ENCODE results near the gene RHD. TPM values are rescaled to one million over a fixed set of nuclear protein-coding genes. Genes with fewer than 3 reads are reported as not detected.
"Not testable (repeated sequence)": the region's sequence is repeated elsewhere in the genome, so short reads cannot be mapped to it uniquely, and the experiment has no call there.

The RHD gene
- polyA plus RNA-seq, 1 donor = 2.1 TPM

DNA sequence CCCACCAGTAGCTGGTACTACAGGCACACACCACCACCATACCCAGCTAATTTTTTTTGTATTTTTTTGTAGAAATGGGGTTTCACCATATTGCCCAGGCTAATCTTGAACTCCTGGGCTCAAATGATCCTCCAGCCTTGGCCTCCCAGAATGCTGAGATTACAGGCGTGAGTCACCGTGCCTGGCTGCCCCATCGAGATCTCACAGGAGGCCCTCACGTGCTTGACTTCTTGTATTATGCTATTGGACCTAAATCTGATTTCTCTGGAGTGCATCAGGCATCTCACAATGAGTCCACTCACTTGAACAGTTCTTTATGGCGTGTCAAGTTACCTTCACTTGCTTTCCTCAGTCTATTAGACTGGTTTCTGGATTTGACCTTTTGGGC lies 15.7 kb upstream of the RHD start:
- DNase-seq = no peak

GRCh38 chr1:25257196-25257595 lies 15.1 kb upstream of the RHD start:
- no peak for DNase-seq

GRCh38 chr1:25259813-25260212 lies 12.5 kb upstream of the RHD start:
- DNase-seq = not testable (repeated sequence)

GRCh38 chr1:25260336-25260735 lies 12.0 kb upstream of the RHD start:
- not testable (repeated sequence) for DNase-seq

DNA sequence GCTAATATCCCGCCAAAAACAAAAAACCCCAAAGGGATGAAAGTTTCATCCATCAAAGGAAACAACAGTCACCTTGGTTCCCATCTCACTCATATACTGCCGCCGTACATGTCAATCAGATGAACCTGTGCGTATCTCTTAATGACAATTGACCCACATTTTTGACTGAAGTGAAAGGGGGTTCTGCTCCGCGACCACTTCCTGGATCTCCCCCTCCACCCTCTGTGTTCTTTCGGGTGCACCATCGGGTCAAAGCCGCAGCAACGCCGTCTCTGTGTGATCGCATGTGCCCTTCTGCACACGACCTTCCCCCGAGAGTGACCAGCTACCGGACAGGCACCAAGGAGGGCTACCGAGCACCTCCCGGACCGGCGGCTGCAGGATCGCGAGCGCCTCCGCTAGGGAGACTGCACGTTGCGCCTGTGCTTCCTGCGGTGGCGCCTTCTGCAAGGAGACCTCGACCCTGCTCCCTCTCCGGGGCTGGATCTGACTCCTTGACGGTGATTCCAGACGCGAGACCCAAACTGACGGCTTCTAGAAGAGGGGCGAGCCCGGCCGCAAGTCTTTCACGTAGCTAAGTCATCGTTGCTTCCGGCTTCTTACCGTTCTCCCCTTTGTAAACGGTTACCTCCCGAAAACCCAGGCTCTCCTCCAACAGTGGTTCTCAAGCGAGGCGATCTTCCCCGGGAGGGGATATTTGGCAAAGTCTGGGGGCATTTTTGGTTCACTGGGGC lies 5.6 kb upstream of the RHD start:
- DNase-seq = not testable (repeated sequence)

DNA sequence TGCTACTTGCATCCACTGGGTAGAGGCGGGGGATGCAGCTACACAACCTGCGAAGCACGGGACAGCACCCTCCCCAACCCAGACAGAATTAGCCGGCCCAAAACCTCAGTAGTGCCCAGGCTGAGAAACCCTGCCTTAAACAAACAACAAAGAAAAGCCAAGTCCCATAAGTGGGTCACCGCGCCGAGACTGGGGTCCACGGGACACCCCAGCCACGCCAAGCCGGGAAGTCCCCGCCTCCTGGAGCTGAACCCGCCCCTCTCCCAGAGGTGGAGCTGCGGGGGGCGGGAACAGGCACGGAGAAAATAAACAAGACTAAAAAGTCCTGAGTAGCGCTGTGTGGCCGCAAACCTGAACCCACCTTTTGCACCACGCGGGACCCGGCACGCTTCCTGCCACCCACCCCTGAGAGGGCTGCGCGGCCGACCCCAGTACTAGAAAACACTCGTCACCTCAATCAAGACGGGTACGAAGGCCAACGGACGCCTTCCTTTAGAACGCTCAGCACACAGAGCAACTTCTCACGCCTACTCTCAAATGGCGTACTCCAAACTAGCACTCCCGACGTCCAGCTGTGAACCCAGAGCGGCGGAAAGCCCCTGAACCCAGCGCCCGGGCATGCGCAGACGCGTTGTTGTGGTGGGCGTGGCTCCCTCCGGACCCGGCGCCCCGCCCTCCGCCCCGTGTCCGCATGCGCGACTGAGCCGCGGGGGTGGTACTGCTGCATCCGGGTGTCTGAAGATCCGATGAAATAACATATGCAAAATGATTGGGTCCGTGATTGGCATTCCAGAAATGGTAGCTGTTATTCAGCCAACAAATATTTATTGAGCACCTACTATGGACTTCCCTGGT lies 4.8 kb upstream of the RHD start:
- DNase-seq = not testable (repeated sequence)

DNA sequence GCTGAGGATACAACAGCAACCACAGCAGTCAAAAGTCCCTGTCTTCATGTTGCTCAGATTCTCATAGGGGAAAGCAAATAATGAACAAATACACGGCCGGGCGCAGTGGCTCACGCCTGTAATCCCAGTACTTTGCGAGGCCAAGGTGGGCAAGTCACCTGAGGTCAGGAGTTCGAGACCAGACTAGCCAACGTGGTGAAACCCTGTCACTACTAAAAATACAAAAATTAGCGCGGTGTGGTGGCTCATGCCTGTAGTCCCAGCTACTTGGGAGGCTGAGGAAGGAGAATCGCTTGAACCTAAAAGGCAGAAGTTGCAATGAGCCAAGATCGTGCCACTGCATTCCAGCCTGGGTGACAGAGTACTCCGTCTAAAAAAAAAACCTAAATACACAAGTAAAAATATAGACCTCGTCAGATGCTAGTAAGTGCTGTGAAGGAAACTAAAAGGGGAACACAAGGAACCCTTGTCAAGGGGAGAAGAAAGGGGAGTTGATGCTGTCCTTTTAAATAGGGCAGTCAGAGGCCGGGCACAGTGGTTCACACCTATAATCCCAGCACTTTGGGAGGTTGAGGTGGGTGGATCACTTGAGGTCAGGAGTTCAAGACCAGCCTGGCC lies 4.1 kb upstream of the RHD start:
- not testable (repeated sequence) for DNase-seq

DNA sequence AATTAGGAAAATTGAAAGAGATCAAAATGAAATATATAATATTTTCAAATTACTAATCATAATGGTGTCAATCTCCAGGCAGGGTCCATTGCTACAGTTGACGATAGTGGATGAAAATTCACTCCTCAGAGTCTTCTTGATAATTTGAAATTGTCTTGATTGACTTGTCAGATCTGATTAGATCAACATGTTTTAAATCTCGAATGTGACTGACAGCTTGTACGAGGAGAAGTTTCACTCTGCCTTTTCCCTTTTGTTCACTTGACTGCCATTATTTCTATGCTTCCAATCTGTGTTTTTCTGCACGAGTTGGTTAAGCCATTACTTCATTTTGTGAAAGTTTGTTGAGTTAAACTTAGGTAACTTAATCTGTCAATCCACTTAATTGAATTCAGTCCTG lies 3.3 kb downstream of the RHD start:
- not testable (repeated sequence) for DNase-seq

DNA sequence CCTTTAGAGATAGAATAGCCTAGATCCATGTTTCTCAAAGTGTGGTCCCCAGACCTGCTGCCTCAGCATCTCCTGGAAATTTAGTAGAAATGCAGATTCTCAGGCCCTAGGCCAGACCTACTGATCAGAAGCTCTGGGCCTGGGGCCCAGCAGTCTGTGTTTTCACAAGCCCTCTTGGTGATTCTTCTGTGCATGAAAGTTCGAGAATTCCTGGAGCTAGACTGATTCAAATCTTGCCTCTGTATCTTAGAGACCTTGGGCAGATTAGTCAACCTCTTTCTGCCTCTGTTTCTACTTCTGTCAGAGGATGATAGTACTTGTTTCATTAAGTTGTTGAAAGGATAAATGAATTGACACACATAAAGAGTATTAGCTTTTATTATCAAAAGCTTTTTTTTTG lies 5.0 kb downstream of the RHD start:
- DNase-seq = not testable (repeated sequence)

GRCh38 chr1:25278358-25278757 lies 6.0 kb downstream of the RHD start:
- DNase-seq = not testable (repeated sequence)

DNA sequence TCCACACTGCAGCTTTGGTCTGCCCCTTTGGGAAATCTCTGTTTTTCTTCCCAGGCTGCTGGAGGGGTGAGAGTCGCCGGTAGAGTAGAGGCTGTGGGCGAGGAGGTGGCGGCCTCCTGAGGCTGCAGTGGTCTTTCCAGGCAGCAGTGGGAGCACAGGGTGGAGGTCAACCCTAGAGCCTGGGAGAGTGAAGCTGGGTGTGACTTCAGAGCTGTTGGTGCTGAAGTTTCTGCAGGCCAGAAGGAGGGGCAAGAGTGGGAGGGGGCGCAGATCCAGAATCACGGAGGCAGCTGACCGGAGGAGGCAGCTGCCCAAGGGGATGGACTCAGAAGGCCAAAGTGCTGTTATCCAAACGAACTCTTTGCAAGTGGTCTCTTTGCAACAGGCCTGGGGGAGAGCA lies 6.5 kb downstream of the RHD start:
- not testable (repeated sequence) for DNase-seq

DNA sequence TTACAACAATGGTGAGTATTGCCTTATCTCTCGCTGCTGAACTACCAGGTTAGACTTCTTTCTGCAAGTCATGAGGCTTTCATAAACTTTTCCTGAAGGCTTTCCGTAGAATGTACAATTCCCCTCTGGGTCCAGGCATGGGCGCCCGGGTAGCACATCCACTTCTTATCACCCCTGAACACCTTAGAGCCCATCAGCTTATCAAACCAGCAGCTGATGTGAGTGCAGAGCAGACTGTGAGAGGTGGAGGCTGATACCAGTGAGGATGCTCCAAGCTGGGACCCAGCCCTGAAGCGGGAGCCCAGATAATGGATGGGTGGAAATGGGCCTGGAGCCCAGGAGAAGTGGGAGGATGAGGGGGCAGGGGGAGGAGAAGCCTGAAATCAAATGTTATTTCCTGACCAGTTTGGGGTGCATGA lies 7.4 kb downstream of the RHD start:
- DNase-seq = not testable (repeated sequence)

- not testable (repeated sequence) for DNase-seq
Measured at GRCh38 chr1:25285862-25286261, 13.6 kb downstream of the RHD start.

- DNase-seq = not testable (repeated sequence)
Measured at GRCh38 chr1:25287164-25287563, 14.9 kb downstream of the RHD start.

DNA sequence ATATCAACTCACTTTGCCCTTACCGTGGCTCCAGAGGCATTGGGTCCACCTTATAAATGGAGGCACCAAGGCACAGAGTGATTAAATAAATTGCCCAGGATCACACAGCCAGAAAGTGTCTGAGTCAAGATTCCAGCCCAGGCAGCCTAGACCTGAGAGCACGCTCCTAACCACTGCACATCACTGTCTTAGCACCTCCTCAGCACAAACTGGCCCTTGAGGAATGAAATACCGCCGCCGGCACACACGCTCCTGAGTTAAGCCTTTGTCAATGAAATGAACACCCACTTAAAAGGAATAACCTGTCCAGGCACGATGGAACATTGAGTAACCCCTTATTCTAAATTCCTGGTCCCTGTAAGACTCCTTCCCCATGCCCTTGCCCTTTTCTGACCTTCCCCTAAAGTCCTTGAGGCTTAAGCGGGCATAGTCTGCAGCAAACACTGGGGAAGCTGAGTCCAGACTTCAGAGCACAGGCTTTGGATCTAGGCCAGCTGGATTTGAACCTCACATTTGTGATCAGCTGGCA lies 16.3 kb downstream of the RHD start:
- DNase-seq = not testable (repeated sequence)

DNA sequence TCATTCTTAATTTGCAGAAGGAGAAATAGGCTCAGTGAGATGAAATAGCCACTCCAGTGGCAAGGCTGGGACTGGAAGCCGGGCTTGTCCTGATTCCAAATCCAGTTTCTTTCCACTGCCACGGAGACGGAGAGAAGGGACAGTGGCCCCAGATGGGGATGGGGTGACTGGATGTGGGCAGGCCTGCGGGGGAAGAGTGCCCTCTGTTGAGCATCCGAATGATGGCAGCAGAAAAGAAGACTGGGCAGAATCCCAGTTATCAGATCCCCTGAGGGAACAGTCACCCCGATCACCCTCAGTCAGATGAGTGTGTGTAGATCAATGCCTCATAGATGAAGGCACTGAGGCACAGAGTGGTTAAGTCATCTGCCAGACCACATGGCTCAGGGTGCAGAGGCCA lies 17.7 kb downstream of the RHD start:
- not testable (repeated sequence) for DNase-seq

DNA sequence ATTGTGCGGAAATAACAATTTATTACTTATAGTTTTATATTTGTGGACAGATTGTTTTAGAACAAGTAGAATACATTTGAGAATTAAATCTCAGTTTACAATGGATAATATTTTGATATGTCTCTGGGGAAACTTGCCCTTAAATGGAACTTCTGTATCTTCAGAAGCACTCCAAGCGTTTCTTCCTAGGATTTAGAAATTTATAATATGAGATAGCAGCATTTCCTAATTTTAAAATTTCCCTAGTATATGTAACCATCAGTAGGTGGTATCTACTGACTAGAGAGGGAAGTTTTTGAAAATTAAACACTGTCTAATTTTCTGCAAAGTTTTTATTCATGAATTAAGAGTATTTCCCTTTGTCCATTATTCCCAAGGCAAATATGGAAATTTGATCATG lies 21.1 kb downstream of the RHD start:
- DNase-seq = not testable (repeated sequence)

DNA sequence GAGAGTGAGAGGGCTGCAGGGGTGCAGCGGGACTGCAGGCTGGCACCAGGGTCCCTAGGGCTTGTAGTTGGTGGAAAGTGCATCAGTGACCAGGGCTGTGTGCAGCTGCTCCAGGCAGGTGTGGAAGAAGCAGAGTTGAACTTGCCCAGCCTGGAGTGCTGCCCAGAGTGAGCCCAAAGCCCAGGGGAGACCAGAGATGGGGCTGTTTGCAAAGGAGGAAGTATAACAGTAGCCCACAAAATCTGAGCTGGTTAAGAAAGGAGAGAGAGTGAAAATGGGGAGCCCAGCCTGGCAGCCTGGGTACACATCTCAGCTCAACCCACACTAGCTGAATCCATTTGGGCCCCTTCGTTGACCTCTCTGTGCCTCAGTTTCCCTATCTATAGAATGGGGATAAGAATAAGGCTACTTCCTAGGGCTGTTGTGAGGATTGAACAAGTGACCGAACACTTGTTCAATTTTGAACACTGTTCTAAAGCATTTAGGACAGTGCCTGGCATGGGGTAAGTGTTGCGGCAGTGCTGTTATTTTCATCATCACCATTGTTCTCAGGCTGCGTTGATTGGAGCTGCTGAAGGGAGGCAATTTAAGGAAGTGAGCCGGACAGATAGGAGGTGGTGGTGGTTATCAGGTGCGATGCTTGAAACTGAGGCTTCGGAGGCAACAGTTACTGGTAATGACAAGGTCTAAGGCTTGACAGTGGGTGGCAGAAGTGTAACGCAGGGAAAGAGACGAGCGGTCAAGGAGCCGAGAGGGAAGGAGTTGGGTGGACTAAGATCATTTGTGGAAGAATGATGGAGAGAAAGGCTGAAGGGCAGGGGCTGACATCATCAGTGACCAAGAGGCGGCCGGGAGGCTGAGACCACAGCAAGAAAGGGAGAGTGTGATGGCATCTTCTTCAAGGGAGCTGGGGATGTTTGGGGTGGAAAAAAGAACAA lies 22.8 kb downstream of the RHD start:
- not testable (repeated sequence) for DNase-seq

GRCh38 chr1:25296501-25296900 lies 24.2 kb downstream of the RHD start:
- DNase-seq = not testable (repeated sequence)

- DNase-seq = not testable (repeated sequence)
Measured at GRCh38 chr1:25300729-25301128, 28.4 kb downstream of the RHD start.

GRCh38 chr1:25302330-25302729 lies 30.0 kb downstream of the RHD start:
- DNase-seq = not testable (repeated sequence)
